ENCODE results near the gene ACADS.

GRCh38 chr12:120741476-120742421 is 16.1 kb downstream of the ACADS start:
- TF ChIP-seq CTCF (IDR thresholded peaks at IDR 0.05) (no peak), NR3C1 (IDR thresholded peaks at IDR 0.05) (no peak), PBX3 (IDR thresholded peaks at IDR 0.05) (no peak), MYC (IDR thresholded peaks at IDR 0.05; ENCODE audit: borderline replicate concordance, low read length) (no peak), EP300 (IDR thresholded peaks at IDR 0.05) (no peak), HEYL (CRISPR knock-in tag; IDR thresholded peaks at IDR 0.05) (no peak), MAX (IDR thresholded peaks at IDR 0.05) (no peak), POLR2A (IDR thresholded peaks at IDR 0.05; ENCODE audit: low read length) (no peak), REST (IDR thresholded peaks at IDR 0.05) (no peak), CHD2 (IDR thresholded peaks at IDR 0.05; ENCODE audit: low read length, partially characterized antibody) (no peak)

All from A549 (cell line).